Adrenal gland (tissue), 12 donors: Measurements from ENCODE around the gene RLN1. TPM values are rescaled to one million over a fixed set of nuclear protein-coding genes. Genes with fewer than 3 reads are reported as not detected.
"Not testable (repeated sequence)": the region's sequence is repeated elsewhere in the genome, so short reads cannot be mapped to it uniquely, and the experiment has no call there.

ENCODE experiments used
- DNase-seq, 7 donors: peaks; one replicate each; pipeline ENCODE4 v3.0.0-alpha.2; 2019 to 2020
- H3K27ac ChIP-seq, 5 donors: fragments of 200-600 bp; sonication (generic) in 4 of 5; 1 replicate in 3 of 5; 2 replicates in 2 of 5; pipeline versions ENCODE4 v1.5.1 to v1.8.0; 2016 to 2020; ENCODE audit warnings: mild to moderate bottlenecking in 1 of 5
- H3K27me3 ChIP-seq: fragments of 200-600 bp; 2 replicates; pipeline ENCODE4 v1.8.0; 2021
- H3K36me3 ChIP-seq, 2 donors: fragments of 200-600 bp; replicated peaks in 1 of 2; 1 replicate in 1 of 2; 2 replicates in 1 of 2; pipeline versions ENCODE4 v1.5.1 to v1.8.0; 2018 to 2022
- H3K4me1 ChIP-seq, 2 donors: fragments of 200-600 bp; replicated peaks in 1 of 2; 1 replicate in 1 of 2; 2 replicates in 1 of 2; pipeline versions ENCODE4 v1.5.1 to v1.8.0; 2018 to 2021
- H3K4me3 ChIP-seq, 4 donors: fragments of 200-600 bp; sonication (generic) in 3 of 4; one replicate each; pipeline ENCODE4 v1.5.1; 2016 to 2018
- H3K9me3 ChIP-seq, 3 donors: fragments of 200-600 bp; sonication (generic) in 1 of 3; replicated peaks in 1 of 3; 1 replicate in 2 of 3; 2 replicates in 1 of 3; pipeline versions ENCODE4 v1.5.1 to v1.8.0; 2016 to 2021
- CTCF ChIP-seq, 6 experiments: fragments of 450-650 bp in 4 of 6; fragments of 200-600 bp in 2 of 6; sonication (generic) in 1 of 6; IDR thresholded peaks; 1 replicate in 5 of 6; 2 replicates in 1 of 6; pipeline versions ENCODE4 v1.5.1 to v1.8.0; 2016 to 2021; ENCODE audit warnings: antibody characterized with exemption in 6 of 6, mild to moderate bottlenecking in 2 of 6, moderate library complexity in 1 of 6
- POLR2A ChIP-seq, 2 donors: fragments of 450-650 bp; IDR thresholded peaks; one replicate each; pipeline ENCODE4 v1.6.1; 2017; ENCODE audit warnings: antibody characterized with exemption in 2 of 2, mild to moderate bottlenecking in 2 of 2, moderate library complexity in 1 of 2
- WGBS, 4 donors: extraction: QIAGEN DNeasy Blood & Tissue Kit in 2 of 4; methylation state at CpG; one replicate each; pipeline versions ENCODE4 v1.1.5 to v1.1.7; 2013 to 2017; 5-methylcytosine and 5-hydroxymethylcytosine counted together
- intact Hi-C, 2 donors: fragments of 100-400 bp; cut with DNase I; formaldehyde crosslinking; loops; one replicate each; pipeline versions ENCODE4 v1.14.1 to v1.15.0; 2022 to 2023
- polyA plus RNA-seq, 3 donors: library from polyadenylated mRNA; stranded (reverse); fragments of 200-250 nt in 2 of 3; fragments of 350-450 nt in 1 of 3; fragmentation: Illumina TruSeq in 1 of 3; extraction: RNeasy Lipid Tissue Mini Kit (QIAGEN cat#74804) in 1 of 3; gene quantifications; one replicate each; pipeline ENCODE4 v1.2.3, GENCODE V29; 2013 to 2014
- total RNA-seq, 9 donors: library from RNA; depleted of rRNA in 4 of 9; stranded (reverse); fragments of >200 nt in 4 of 9; fragments of 120-200 nt in 1 of 9; fragmentation: NEBNext Ultra II Directional in 1 of 9; extraction: Animal tissue kit (Norgen Biotek cat#: 25700) in 1 of 9; gene quantifications; one replicate each; pipeline versions ENCODE4 v1.1.0 to v1.2.4, GENCODE V29; 2013 to 2023
- donor health status: healthy with polysubstance abuse.
- donor health status: Bipolar disorder and iron deficiency.
- donor health status: DM: yes; HTN: yes; CAD: no.
- donor health status: DM: no; HTN: no; CAD: no.
- donor health status: DM: no; HTN: no; CAD: no.
- donor health status: DM: yes; HTN: yes; CAD: no.

Gene RLN1
- total and polyA plus RNA-seq, 12 donors: not detected

- no peaks in the 10 kb centered on the region for H3K36me3 ChIP-seq
- H3K27me3 ChIP-seq: no peaks in the 10 kb centered on the region
- no peaks in the 10 kb centered on the region for H3K9me3 ChIP-seq
- intact Hi-C loops: no loop called here
- H3K4me1 ChIP-seq: no peaks in the 10 kb centered on the region
- WGBS, 4 donors: 97 to 100% (median 99%) methylated on average over 1 of the region's 1 CpG
- H3K4me3 ChIP-seq: no peak overlapping the region
- no peak overlapping the region for H3K27ac ChIP-seq
- no peak for DNase-seq
- TF ChIP-seq CTCF (IDR thresholded peaks at IDR 0.05): no peak
- no peak for TF ChIP-seq POLR2A (IDR thresholded peaks at IDR 0.05)
Measured at GRCh38 chr9:5355226-5355625, 15.6 kb upstream of the RLN1 start.

GRCh38 chr9:5354184-5354583, 14.5 kb upstream of the RLN1 start:
- no peak for TF ChIP-seq POLR2A (IDR thresholded peaks at IDR 0.05)
- Histone ChIP-seq H3K27me3 (no peaks in the 10 kb centered on the region), H3K4me3 (no peak overlapping the region), H3K27ac (no peak overlapping the region), H3K4me1 (no peaks in the 10 kb centered on the region), H3K36me3 (no peaks in the 10 kb centered on the region), H3K9me3 (no peaks in the 10 kb centered on the region)
- WGBS, 4 donors: 91 to 100% (median 93%) methylated on average over 2 of the region's 2 CpGs
- intact Hi-C loops: no loop called here
- no peak for DNase-seq

- Histone ChIP-seq H3K9me3 (no peaks in the 10 kb centered on the region), H3K27me3 (no peaks in the 10 kb centered on the region), H3K27ac (no peak overlapping the region), H3K4me3 (no peak overlapping the region), H3K36me3 (no peaks in the 10 kb centered on the region), H3K4me1 (no peaks in the 10 kb centered on the region)
- TF ChIP-seq POLR2A (IDR thresholded peaks at IDR 0.05) (no peak), CTCF (IDR thresholded peaks at IDR 0.05) (no peak)
- DNase-seq: no peak
- WGBS, 4 donors: 80 to 91% (median 85%) methylated on average over 1 of the region's 1 CpG
- intact Hi-C loops: no loop called here
Measured at GRCh38 chr9:5352637-5353248, 13.1 kb upstream of the RLN1 start.

- Histone ChIP-seq H3K36me3 (no peaks in the 10 kb centered on the region), H3K27me3 (no peaks in the 10 kb centered on the region), H3K9me3 (no peaks in the 10 kb centered on the region), H3K4me3 (no peak overlapping the region), H3K4me1 (no peaks in the 10 kb centered on the region), H3K27ac (no peak overlapping the region)
- WGBS, 4 donors: 60 to 79% (median 70%) methylated on average over 4 of the region's 4 CpGs
- intact Hi-C loops: no loop called here
- no peak for TF ChIP-seq POLR2A (IDR thresholded peaks at IDR 0.05)
- no peak for TF ChIP-seq CTCF (IDR thresholded peaks at IDR 0.05)
- DNase-seq: no peak
Measured at GRCh38 chr9:5336688-5337087, 3.0 kb downstream of the RLN1 start.

GRCh38 chr9:5331276-5331675, 8.4 kb downstream of the RLN1 start:
- intact Hi-C loops, H3K36me3 ChIP-seq, H3K9me3 ChIP-seq, H3K27ac ChIP-seq, DNase-seq, H3K27me3 ChIP-seq, H3K4me1 ChIP-seq, H3K4me3 ChIP-seq: not testable (repeated sequence)
- 75 to 86% (median 81%) methylated on average over 3 of the region's 3 CpGs for WGBS, 4 donors
